ENCODE measurements around the gene ODAD3.
"Not testable (repeated sequence)": the region's sequence is repeated elsewhere in the genome, so short reads cannot be mapped to it uniquely, and the experiment has no call there.

ODAD3 gene

DNA sequence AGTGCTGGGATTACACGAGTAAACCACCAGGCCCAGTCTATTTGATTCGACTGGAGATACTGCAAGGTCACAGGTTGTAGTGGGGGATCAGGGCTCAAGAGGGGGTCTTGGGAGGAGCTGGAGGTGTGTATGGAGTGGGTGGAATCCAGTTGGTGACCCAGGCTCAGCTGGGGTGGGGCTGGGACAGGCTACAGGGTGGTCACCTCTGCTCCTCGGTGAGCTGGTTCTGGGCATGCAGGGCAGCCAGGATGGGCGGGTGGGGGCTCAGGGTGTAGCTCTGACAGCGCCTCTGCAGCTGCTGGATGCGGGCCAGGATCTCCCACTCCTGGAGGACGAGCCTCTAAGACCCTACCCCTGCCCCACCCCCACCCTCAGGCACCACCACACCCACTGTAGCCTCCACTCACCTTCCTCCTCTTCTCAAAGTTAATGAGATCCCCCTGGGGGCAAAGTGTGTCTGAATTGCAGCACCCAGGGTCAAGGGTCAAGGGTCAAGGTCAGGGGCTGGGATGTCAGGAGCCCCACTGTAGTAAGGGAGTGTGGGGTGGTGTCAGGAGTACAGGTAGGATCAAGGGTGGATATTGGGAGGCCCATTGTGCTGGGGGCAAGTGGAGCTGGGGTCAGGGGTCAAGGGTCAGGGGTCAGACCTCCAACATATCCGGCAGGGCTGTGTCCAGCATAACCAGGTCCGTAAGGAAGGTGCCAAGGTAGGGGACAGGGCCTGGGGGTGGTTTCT is 32.9 kb downstream of the ODAD3 start:
- DNase-seq, result no peak

GRCh38 chr19:11400798-11401197 is 34.1 kb downstream of the ODAD3 start:
- no peak for DNase-seq

- no peak for DNase-seq
Measured at GRCh38 chr19:11399667-11400066, 35.3 kb downstream of the ODAD3 start.

DNA sequence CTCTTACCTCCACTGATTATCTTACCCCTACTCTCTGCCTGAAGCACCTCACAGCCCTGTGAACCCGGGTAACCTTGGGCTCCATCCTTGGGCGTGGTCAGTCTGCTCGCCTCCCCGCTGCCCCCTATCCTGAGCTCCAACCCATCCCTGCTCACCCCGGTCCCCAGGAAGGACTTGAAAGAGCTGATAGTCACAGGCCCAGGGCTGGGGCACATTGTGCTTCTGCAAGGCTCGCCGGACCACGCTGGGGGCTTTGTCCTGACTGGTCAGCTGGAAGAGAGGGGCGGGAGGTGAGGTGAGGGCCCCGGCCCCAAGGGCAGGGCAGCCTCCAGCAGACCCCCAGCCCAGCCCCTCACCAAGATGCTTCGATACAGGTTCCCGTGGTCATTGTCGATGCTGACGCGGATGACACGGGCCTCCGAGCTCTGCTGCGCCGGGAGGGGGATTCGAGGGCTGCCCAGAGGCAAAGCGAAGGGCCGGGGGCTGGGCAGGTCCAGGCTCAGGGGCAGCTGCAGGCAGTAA is 37.8 kb downstream of the ODAD3 start:
- DNase-seq, result no peak

GRCh38 chr19:11390933-11391680 is 43.8 kb downstream of the ODAD3 start:
- DNase-seq, result no peak

- DNase-seq, result no peak
Measured at GRCh38 chr19:11390359-11390758, 44.6 kb downstream of the ODAD3 start.

GRCh38 chr19:11387162-11388034 is 47.5 kb downstream of the ODAD3 start:
- no peak for DNase-seq

- no peak for DNase-seq
Measured at GRCh38 chr19:11384778-11385129, 50.2 kb downstream of the ODAD3 start.

GRCh38 chr19:11383706-11384048 is 51.2 kb downstream of the ODAD3 start:
- DNase-seq, result no peak

DNA sequence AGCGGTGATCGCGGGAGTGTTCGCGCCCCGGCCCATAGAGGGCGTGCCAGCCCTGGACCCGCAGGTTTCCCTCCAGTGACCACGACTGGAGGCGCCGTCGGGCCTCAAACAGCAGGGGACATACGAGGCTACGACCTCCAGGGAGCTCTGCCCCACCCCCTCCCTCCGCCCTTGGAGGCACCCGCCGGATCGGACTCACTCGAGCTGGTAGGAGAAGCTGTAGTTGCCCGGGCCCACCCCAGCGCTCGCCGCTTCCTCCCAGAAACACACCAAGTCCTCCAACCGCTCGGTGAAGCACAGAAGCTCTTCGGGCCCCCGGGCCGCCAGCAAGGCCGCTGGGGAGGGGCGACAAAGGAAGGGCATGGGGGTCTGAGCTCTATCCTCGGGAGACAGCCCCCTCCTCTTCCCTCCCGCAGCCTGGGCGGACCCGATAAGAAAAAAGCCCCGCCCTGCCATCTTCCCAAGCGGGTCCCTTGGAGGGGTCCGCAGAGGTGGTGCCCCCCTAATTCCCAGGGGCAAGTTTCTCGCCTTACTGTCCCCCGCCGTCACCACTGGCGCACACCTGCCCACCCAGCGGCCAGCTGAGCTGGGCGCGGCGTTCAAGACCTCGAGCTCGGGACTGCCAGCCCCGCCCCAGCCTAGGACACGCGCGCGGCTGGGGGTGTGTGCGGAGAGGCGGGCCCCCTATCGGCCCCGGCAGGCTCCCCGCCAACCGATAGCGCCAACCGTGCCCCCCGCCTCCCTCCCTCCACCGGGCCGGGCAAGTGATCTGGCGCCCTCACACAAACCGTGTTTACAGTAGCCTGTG is 51.8 kb downstream of the ODAD3 start:
- no peak for DNase-seq

DNA sequence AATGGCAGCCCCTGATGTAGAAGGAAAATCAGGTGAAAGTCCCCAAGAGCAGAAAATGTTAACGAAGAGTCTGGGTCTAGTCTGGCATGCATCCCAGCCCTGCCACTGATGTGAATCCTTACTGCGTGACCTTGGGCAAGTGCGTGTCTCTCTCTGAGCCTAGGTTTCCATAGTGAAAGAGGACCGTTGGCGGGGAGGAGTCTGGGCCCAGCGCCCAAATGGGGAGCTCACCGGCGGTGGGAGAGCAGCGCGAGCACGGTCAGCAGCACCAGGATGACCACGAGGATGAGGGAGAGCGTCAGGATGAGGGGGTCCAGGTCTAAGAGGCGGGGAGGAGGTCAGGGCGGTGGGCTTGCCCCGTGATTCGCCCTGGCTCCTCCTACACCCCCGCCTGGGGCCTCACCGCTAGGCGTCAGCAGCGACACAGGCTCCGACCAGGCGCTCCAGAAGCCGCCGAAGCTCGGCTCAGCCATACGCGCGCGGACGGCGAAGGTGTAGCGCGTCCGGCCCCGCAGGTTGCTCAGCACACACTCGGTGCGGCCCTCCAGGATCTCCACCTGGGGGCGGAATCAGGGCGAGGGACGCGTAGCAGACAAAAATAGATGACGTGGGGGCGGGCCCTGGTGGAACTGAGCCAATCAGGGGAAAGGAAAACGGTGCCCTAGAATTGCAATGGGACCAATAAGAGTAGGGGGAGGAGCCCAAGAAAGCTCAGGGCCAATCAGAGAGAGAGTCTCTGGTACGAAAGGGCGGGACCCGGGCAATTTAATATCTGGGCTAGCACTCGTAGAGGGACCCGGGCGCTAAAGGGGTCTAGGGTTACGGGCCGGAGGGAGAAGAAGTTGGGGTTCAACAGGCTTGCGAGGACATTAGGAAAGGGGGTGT is 54.0 kb downstream of the ODAD3 start:
- DNase-seq, result peak; percentile 94 to 97

DNA sequence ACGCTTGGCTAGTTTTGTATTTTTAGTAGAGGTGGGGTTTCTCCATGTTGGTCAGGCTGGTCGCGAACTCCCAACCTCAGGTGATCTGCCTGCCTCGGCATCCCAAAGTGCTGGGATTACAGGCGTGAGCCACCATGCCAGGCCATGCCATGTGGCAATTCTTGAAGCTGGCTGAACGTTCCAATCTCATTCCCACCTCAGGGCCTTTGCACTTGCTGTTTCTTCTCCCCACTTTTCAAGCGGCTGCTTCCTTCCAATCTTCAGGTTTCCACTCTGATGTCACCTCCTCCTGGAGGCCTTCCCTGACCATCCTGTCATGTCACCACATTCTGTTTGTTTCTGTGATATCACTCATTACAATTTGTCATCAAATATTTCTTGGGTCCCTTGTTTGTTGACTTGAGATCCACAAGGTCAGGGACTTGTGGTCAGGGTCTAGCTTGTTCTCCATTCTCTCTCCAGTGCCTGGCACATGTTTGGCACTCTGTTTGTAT is 55.0 kb downstream of the ODAD3 start:
- DNase-seq, result no peak

- DNase-seq, result not testable (repeated sequence)
Measured at GRCh38 chr19:11379269-11379845, 55.6 kb downstream of the ODAD3 start.

DNA sequence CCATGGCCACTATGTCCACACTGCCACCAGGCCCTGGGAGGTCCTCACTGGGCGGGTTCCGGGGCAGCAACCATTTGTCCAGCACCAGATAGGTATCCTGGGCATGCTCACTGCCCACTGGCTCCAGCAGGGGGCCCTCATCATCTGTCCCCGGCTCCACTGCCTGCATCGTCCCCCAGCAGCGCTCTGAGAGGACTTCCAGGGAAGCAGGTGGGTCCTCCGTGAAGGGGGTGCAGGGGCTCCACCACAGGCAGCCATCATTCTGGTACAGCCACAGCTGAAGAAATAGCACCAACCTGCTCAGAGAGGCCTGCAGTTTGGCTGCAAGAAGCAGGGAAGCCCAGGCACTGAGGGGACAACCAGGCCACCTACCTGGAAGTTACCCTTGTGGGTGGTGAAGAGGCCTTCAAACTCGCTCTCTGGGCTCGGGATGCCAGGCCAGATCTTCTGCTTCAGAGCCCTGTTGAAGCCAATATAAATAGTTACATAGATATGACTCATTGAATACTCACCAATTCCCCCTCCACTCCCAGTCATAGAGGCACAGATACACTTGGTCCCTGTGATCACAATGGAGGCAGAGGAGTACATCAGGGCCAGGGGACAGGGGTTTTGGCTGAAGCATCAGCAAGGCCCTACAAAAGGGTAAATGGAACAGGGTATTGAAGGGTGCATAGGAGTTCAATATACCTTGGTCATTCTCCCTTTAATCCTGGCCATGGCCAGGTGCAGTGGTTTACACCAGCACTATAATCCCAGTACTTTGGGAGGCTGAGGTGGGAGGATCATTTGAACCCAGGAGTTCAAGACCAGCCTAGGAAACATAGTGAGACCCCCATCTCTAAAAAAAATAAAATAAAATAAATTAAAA is 56.4 kb downstream of the ODAD3 start:
- DNase-seq, result peak in 1 of 2 experiments; percentile 38

- no peak for DNase-seq
Measured at GRCh38 chr19:11377756-11378155, 57.2 kb downstream of the ODAD3 start.

- peak in 1 of 2 experiments; percentile 55 for DNase-seq
Measured at GRCh38 chr19:11377237-11377636, 57.7 kb downstream of the ODAD3 start.

DNA sequence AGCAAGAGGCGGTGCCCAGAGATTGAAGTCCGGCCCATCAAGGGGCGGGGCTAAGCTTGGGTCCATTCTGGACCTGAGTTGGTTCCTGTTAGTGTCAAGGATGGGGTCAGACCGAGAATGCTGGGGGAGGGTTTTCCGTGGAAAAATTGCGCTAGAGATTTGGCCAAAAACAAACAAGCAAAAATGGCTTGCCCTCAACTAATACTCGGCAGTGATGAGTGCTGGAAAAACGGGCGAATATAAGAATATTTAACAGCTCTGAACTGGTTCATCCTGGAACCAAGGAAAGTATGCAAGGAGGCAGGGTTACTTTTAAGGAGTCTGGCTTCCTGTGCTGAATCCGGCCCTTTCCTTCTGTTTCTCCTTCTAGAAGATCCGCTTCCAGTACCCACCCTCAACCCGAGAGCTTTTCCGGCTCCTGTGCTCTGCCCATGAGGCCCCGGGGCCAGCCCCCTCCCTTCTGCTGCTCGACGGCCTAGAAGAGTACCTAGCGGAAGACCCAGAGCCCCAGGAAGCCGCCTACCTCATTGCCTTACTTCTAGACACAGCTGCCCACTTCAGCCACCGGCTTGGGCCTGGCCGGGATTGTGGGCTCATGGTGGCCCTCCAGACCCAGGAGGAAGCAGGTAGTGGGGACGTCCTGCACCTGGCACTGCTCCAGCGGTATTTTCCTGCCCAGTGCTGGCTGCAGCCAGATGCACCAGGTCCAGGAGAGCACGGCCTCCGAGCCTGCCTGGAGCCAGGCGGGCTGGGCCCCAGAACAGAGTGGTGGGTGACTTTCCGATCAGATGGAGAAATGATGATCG is 59.6 kb downstream of the ODAD3 start:
- no peak for DNase-seq

DNA sequence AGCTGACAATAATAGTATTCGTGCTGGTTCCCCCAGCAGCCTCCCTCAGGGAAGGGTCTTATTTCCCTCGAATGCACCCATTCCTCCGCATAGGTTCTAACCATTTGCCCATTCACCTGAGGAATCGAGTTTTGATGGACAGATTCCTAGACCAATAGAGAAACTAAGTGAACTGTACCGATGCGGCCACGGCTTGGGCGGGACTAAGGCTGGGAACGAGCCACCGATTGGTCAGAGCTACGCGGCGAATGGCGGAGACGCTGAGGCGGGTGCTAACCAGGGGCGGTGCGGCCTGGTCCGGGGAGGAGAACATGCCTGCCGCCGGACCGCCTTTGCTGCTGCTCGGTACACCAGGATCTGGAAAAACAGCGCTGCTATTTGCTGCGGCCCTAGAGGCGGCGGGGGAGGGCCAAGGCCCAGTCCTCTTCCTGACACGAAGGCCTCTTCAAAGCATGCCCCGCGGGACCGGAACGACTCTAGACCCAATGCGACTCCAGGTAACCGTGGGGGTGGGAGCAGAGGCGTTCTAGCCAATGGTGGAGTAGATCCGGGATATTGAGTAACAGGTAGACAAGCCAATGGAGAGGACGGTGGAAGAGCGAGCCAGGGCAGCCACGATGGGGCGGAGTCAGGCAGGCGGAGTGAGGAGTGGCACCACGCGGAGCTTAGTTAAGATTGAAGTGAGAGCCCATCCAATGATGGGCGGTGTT is 60.3 kb downstream of the ODAD3 start, which contains the start of gene SWSAP1:
TSS of gene SWSAP1 (plus strand) at position 234 of the 710 bp plus-strand sequence. CDS start at position 249, 15 bp downstream.
- peak; percentile 98 to 99 for DNase-seq
